ENCODE data around the gene COL15A1.

Gene COL15A1

DNA sequence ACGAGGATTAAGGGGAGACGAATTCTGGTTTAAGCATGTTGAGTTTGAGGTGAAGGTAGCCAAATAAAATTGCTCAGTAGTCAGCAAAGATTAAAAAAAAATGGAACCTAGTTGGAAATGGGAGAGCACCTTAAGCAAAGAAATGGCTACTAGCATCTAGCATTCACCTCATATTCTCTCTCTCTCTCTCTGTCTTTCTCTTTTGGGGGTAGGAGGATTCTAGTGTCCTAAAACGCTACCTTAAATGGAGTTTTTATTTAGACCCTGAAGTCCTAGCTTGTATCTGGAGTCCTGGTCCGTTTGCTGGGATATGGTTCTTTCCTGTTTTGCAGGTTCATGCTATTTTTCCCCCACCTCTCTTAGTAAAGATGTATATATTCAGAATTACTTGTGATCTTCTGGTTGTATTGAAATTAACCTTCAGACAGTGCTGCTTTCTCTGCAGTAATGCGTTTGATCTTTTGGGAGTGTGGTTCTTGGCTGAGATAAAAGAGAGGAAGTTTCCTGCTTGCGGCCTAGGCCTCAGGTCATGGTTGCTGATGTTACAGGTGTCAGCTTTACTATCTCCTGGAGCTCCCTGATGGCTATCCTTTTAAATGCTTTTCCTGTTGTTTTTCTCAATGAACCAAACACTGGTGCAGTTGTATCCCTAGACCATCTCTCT, 169.2 kb downstream of the COL15A1 start:
- DNase-seq, result no peak

DNA sequence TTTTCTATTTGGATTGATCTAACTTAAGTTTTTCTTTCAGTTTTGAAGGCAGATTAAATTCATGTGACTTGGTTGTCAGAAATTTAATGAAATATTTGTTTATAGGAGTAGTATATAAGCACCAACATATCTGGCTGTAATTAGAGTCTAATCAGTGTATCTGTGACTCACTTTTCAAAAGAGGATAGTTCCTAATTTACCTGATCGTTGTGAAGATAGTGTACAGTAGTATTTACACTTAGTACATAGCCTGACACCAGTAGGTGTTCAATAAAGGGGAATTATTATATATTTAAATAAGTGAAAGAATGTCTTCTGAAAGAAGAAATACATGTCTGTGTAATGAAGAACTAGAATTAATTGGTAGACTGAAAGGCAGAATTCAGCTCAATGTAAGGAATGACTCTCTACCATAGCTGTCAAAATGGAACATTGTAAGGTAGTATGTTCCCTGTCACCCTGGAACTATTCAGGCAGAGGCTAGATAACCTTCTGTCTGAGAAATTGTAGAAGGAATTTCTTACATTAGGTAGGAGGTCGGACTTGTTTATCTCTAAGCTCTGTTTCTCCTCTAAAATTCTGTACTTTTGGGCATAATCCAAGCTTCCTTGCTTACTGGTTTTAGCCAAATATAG, 169.8 kb downstream of the COL15A1 start:
- no peak for DNase-seq

DNA sequence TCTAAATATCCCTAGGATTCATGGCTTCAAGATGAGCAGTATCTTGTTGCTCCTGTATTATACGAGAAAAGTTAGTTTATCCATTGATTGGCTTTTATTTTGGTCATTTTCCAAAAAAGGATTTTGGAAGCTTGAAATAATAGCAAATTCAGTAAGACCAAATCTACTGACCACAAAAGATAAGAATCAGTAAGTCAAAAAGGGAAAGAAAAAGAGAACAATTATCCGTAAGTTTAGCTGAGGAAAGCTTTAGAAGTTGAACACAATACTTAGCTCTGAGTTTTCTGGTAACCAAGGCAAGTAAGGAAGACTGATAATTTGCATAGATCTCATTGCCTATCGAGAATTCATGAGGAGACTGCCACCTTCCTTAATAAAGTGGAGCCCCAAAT, 170.3 kb downstream of the COL15A1 start:
- no peak for DNase-seq

DNA sequence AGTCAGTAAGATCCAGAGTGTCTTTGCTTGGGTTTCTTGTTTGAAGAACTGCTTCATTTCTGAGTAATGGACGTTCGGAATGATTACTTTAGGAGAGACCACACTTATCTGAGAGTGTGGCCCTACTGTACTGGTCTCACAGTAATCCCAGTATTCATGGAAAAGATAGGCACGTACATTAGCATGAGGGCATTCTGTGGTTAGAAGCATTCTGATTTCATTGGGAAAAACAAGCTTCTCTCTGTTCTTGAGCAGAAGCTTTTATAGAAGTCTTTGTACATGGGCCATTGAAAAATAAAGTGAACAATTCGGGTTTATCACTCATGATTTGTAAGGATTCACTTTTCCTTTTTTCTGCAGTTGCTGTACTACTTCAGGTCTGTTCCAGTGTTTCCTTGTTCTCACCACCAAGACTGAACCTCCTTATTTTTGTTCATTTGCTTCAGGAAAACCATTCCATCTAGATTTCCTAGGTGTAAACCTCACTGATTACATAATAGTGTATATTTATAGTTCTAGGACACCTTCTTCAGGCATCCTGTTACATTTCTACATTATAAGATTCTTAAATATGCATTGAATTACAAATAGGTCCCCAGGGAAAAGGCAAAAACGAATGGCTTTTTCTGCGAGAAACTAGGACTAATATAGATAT, 171.3 kb downstream of the COL15A1 start:
- no peak for DNase-seq

GRCh38 chr9:99116003-99116411, 172.3 kb downstream of the COL15A1 start:
- no peak for DNase-seq

- no peak for DNase-seq
Observed at GRCh38 chr9:99118782-99119466, 175.2 kb downstream of the COL15A1 start.

GRCh38 chr9:99119976-99120655, 176.4 kb downstream of the COL15A1 start:
- no peak for DNase-seq

Measured in right kidney (tissue), 1 donor.